HepG2 (cell line): ENCODE measurements around the gene CLEC16A. TPM values are rescaled to one million over a fixed set of nuclear protein-coding genes. Genes with fewer than 3 reads are reported as not detected.

Experiments
- ARID3A ChIP-seq: IDR thresholded peaks from 2 replicates; pipeline ENCODE4 v1.6.1; 2012; ENCODE audit warnings: low read depth, low read length, improper control_type of control experiment
- BCL6 ChIP-seq: IDR thresholded peaks from 2 replicates; pipeline ENCODE4 v1.6.1; 2016; ENCODE audit warnings: missing genetic modification reagents, missing compliant biosample characterization
- EP300 ChIP-seq, 3 experiments: sonication (generic) in 1 of 3; formaldehyde crosslinking in 1 of 3; IDR thresholded peaks; 2 replicates each; pipeline versions ENCODE4 v1.5.1 to v1.6.1; 2011 to 2020; ENCODE audit warnings: low read depth in 2 of 3, low read length in 2 of 3, borderline replicate concordance in 1 of 3, improper control_type of control experiment in 1 of 3, mild to moderate bottlenecking in 1 of 3, missing genetic modification reagents in 1 of 3, moderate library complexity in 1 of 3
- ESRRA ChIP-seq: sonication (generic); formaldehyde crosslinking; IDR thresholded peaks from 2 replicates; pipeline ENCODE4 v1.5.1; 2020; ENCODE audit warnings: mild to moderate bottlenecking, low read depth, missing genetic modification reagents
- FLYWCH1 ChIP-seq: sonication (generic); formaldehyde crosslinking; IDR thresholded peaks from 2 replicates; pipeline ENCODE4 v1.8.1; 2023; ENCODE audit warnings: mild to moderate bottlenecking, missing genetic modification reagents
- FOSL2 ChIP-seq: sonication (generic); formaldehyde crosslinking; IDR thresholded peaks from 2 replicates; pipeline ENCODE4 v1.4.0; 2020; ENCODE audit warnings: missing genetic modification reagents
- FOXA1 ChIP-seq, 2 experiments: fragments of 450-650 bp in 1 of 2; sonication (generic) in 1 of 2; formaldehyde crosslinking in 1 of 2; IDR thresholded peaks; 2 replicates each; pipeline versions ENCODE4 v1.4.0 to v1.6.1; 2016 to 2020; ENCODE audit warnings: missing genetic modification reagents in 1 of 2
- FOXP4 ChIP-seq: sonication (generic); formaldehyde crosslinking; IDR thresholded peaks from 2 replicates; pipeline ENCODE4 v1.4.0; 2020; ENCODE audit warnings: missing genetic modification reagents
- GATAD2A ChIP-seq: IDR thresholded peaks from 2 replicates; pipeline ENCODE4 v1.6.1; 2016
- HMG20B ChIP-seq: conservative IDR thresholded peaks from 2 replicates; pipeline ENCODE4 v1.6.1; 2016; ENCODE audit warnings: missing genetic modification reagents, missing compliant biosample characterization
- HNF4A ChIP-seq: sonication (generic); formaldehyde crosslinking; IDR thresholded peaks from 2 replicates; pipeline ENCODE4 v1.4.0; 2020; ENCODE audit warnings: missing genetic modification reagents
- KLF9 ChIP-seq: IDR thresholded peaks from 2 replicates; pipeline ENCODE4 v1.6.1; 2016; ENCODE audit warnings: low read depth
- MXD4 ChIP-seq: IDR thresholded peaks from 2 replicates; pipeline ENCODE4 v1.6.1; 2016; ENCODE audit warnings: mild to moderate bottlenecking, missing biosample characterization, missing genetic modification reagents
- SAP130 ChIP-seq: IDR thresholded peaks from 2 replicates; pipeline ENCODE4 v1.6.1; 2016; ENCODE audit warnings: low read depth
- SIX1 ChIP-seq: sonication (generic); formaldehyde crosslinking; IDR thresholded peaks from 2 replicates; pipeline ENCODE4 v1.4.0; 2020; ENCODE audit warnings: missing genetic modification reagents, borderline replicate concordance
- SIX4 ChIP-seq: sonication (generic); formaldehyde crosslinking; IDR thresholded peaks from 2 replicates; pipeline ENCODE4 v1.4.0; 2020; ENCODE audit warnings: missing genetic modification reagents
- SKI ChIP-seq: fragments of 450-650 bp; IDR thresholded peaks from one replicate; pipeline ENCODE4 v1.6.1; 2018; ENCODE audit warnings: mild to moderate bottlenecking; ENCODE audit not compliant: partially characterized antibody
- SMAD1 ChIP-seq: sonication (generic); formaldehyde crosslinking; IDR thresholded peaks from 2 replicates; pipeline ENCODE4 v1.4.0; 2020; ENCODE audit warnings: missing genetic modification reagents, low read depth, mild to moderate bottlenecking, borderline replicate concordance
- SYNCRIP ChIP-seq: fragments of 200-400 bp; formaldehyde crosslinking; IDR thresholded peaks from 2 replicates; pipeline ENCODE4 v1.6.1; 2018; ENCODE audit warnings: mild to moderate bottlenecking, low read depth, low read length; ENCODE audit not compliant: insufficient read depth
- TEAD3 ChIP-seq: optimal IDR thresholded peaks from 2 replicates; pipeline ENCODE3; 2016; ENCODE audit warnings: borderline replicate concordance
- TFE3 ChIP-seq: IDR thresholded peaks from 2 replicates; pipeline ENCODE4 v1.6.1; 2016
- TGIF2 ChIP-seq: IDR thresholded peaks from 2 replicates; pipeline ENCODE4 v1.6.1; 2016; ENCODE audit warnings: control low read depth, missing compliant biosample characterization
- THAP11 ChIP-seq: IDR thresholded peaks from 2 replicates; pipeline ENCODE4 v1.6.1; 2016; ENCODE audit warnings: missing biosample characterization, missing genetic modification reagents
- ZKSCAN8 ChIP-seq: IDR thresholded peaks from 2 replicates; pipeline ENCODE4 v1.6.1; 2016; ENCODE audit warnings: borderline replicate concordance, missing genetic modification reagents, missing compliant biosample characterization
- ZNF224 ChIP-seq: sonication (generic); formaldehyde crosslinking; IDR thresholded peaks from 2 replicates; pipeline ENCODE4 v1.5.0; 2020; ENCODE audit warnings: mild to moderate bottlenecking, missing genetic modification reagents
- polyA plus RNA-seq, 8 experiments: library from polyadenylated mRNA; depleted of rRNA in 3 of 8; stranded (reverse) in 7 of 8; unstranded in 1 of 8; fragments of >200 nt; fragmentation: Illumina TruSeq in 4 of 8; extraction: Trizol in 4 of 8; gene quantifications; 2 replicates each; pipeline versions ENCODE4 v1.2.1 to v1.2.3, GENCODE V29; 2011 to 2016; ENCODE audit warnings: low read depth in 4 of 8, missing spikeins in 1 of 8, mixed read lengths in 1 of 8; ENCODE audit not compliant: insufficient read depth in 1 of 8
- total RNA-seq, 5 experiments: library from RNA; depleted of rRNA; stranded (reverse); fragments of >200 nt; fragmentation: Illumina TruSeq; extraction: Trizol; gene quantifications; 2 replicates each; pipeline ENCODE4 v1.2.3, GENCODE V29; 2016; ENCODE audit warnings: low read depth in 1 of 5

Gene CLEC16A
- total and polyA plus RNA-seq, 2 of the 13 experiments (the other 11 are each of a cell fraction or from before 2014, with no cell fraction given) = 8.5 to 10.3 TPM

DNA sequence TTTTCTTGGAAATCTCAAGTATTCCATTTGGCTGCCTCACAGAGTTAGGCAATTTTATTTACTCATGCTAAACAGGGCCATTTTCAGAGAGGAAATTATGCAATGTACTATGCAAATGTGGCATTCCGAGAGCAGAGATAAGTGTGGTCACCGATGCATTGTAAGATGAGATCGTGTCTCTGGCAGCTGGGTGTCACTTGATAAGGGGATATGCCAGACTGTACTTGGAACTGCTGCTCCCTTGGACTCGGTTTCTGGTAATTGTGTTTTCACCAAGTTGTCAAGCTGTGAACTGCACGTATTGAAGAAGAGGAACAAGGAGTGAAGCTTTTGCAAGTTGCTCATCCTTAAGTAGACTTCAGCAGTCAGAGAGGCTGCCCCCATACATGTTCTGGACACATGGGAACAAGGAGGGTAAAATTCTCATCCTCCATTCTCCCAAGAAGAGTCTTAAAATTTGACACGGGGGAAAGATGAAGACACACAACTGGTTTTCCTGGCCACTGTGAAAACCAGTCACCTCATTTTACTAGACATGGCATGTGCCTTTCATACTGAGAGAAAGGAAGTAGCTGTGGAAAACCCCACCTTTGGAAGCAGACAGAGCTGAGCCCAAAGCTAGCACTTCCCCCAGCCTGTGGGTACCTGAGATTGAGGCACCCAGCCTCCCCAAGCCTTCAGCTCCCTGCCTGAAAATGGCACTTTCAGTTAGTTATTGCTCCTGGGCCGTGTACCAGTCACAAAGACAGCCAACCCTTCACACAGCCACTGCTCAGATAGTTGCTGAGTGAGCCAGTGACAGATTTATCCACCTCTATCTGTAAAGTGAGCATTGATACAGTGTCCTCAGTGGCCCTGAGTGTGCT, 160.9 kb downstream of the CLEC16A start (continued):
- TF ChIP-seq THAP11 (CRISPR knock-in tag) (peak; percentile 32; the same call in 1 of the 2 replicates), BCL6 (CRISPR knock-in tag) (peak; percentile 88), ESRRA (CRISPR knock-in tag) (no peak), GATAD2A (CRISPR knock-in tag) (peak; percentile 35; the same call in 1 of the 2 replicates), HMG20B (CRISPR knock-in tag) (0 out of 2 replicates have a peak, but pooled peaks have one; percentile 31), HNF4A (CRISPR knock-in tag) (peak; percentile 47), SIX4 (peak; percentile 84), FOXA1 (IDR thresholded peaks at IDR 0.05) (no peak), FOXA1 (CRISPR knock-in tag; IDR thresholded peaks at IDR 0.05) (peak; percentile 76), FOSL2 (CRISPR knock-in tag) (0 out of 2 replicates have a peak, but pooled peaks have one; percentile 10), SMAD1 (CRISPR knock-in tag) (no peak), ZKSCAN8 (0 out of 2 replicates have a peak, but pooled peaks have one; percentile 32), SAP130 (peak; percentile 60; the same call in 1 of the 2 replicates), FOXP4 (CRISPR knock-in tag) (peak; percentile 75), EP300 (IDR thresholded peaks at IDR 0.05; ENCODE audit: low read depth in 2 of 2, low read length in 2 of 2) (0 out of 4 replicates have a peak, but pooled peaks of 1 of the 2 experiments have one; percentile 13), EP300 (CRISPR knock-in tag; IDR thresholded peaks at IDR 0.05; ENCODE audit: borderline replicate concordance) (peak; percentile 34; the same call in 1 of the 2 replicates), ARID3A (peak; percentile 78; the same call in 1 of the 2 replicates), TEAD3 (peak; percentile 85), SKI (peak; percentile 39), TGIF2 (CRISPR knock-in tag) (peak; percentile 63; the same call in 1 of the 2 replicates), TFE3 (CRISPR knock-in tag) (0 out of 2 replicates have a peak, but pooled peaks have one; percentile 45), FLYWCH1 (0 out of 2 replicates have a peak, but pooled peaks have one; percentile 25), SYNCRIP (no peak), SIX1 (CRISPR knock-in tag) (peak; percentile 74; the same call in 1 of the 2 replicates), KLF9 (CRISPR knock-in tag) (no peak), MXD4 (CRISPR knock-in tag) (0 out of 2 replicates have a peak, but pooled peaks have one; percentile 33), ZNF224 (CRISPR knock-in tag) (0 out of 2 replicates have a peak, but pooled peaks have one; percentile 52)
